GM21447 (cell line): ENCODE measurements around the gene RSPH9.
A peak's percentile ranks its signal among the peaks of the same experiment; 100 is the strongest.

Source experiments
- ATAC-seq: cut with Tn5 transposase; IDR thresholded peaks from one replicate; pipeline ENCODE4 v1.9.1; 2021; ENCODE audit not compliant: unreplicated experiment

The RSPH9 gene

GRCh38 chr6:43707767-43708166, 62.9 kb downstream of the RSPH9 start:
- ATAC-seq: no peak

GRCh38 chr6:43708860-43709653, 64.2 kb downstream of the RSPH9 start:
- no peak for ATAC-seq

GRCh38 chr6:43709654-43710303, 64.9 kb downstream of the RSPH9 start:
- no peak for ATAC-seq

- ATAC-seq: no peak
Observed at GRCh38 chr6:43710576-43710975, 65.7 kb downstream of the RSPH9 start.

- ATAC-seq: no peak
Observed at GRCh38 chr6:43712579-43712978, 67.7 kb downstream of the RSPH9 start.

- no peak for ATAC-seq
Observed at GRCh38 chr6:43713643-43714310, 68.9 kb downstream of the RSPH9 start.

GRCh38 chr6:43714311-43715055, 69.6 kb downstream of the RSPH9 start:
- ATAC-seq: peak; percentile 9

- ATAC-seq: peak; percentile 82
Observed at GRCh38 chr6:43715056-43715788, 70.4 kb downstream of the RSPH9 start.

GRCh38 chr6:43716099-43716498, 71.3 kb downstream of the RSPH9 start:
- ATAC-seq: no peak

GRCh38 chr6:43717389-43717788, 72.6 kb downstream of the RSPH9 start:
- no peak for ATAC-seq

- ATAC-seq: no peak
Observed at GRCh38 chr6:43717822-43718221, 73.0 kb downstream of the RSPH9 start.

GRCh38 chr6:43718387-43719105, 73.7 kb downstream of the RSPH9 start:
- ATAC-seq: no peak

- no peak for ATAC-seq
Observed at GRCh38 chr6:43719511-43719910, 74.7 kb downstream of the RSPH9 start.

- no peak for ATAC-seq
Observed at GRCh38 chr6:43720999-43721398, 76.2 kb downstream of the RSPH9 start.
